Measurements from ENCODE around the gene QPCT. TPM values are rescaled to one million over a fixed set of nuclear protein-coding genes. Genes with fewer than 3 reads are reported as not detected.

The QPCT gene
- total and polyA plus RNA-seq, 2 experiments from 2014 or later: 13.2 TPM

- TF ChIP-seq POLR2AphosphoS5 (IDR thresholded peaks at IDR 0.05; ENCODE audit: low read depth): no peak
- no peak for TF ChIP-seq ZNF331 (CRISPR knock-in tag; IDR thresholded peaks at IDR 0.05; ENCODE audit: low read depth)
- TF ChIP-seq ZNF462 (CRISPR knock-in tag; IDR thresholded peaks at IDR 0.05): no peak
These were observed 55.6 kb downstream of the QPCT start (continued) for GRCh38 chr2:37400041-37400440.

GRCh38 chr2:37402636-37403035, 58.2 kb downstream of the QPCT start:
- Histone ChIP-seq H3K27me3 (ENCODE audit: insufficient read depth) (no peaks in the 10 kb centered on the region), H2AFZ (no peak overlapping the region), H3K4me2 (no peak overlapping the region), H3K79me2 (replicated peaks; ENCODE audit: insufficient read depth) (no peaks in the 10 kb centered on the region), H3K27ac (ENCODE audit: low read depth) (no peak overlapping the region), H3F3A (replicated peaks; ENCODE audit: low read depth) (no peaks in the 10 kb centered on the region), H4K20me1 (replicated peaks; ENCODE audit: insufficient read depth) (no peaks in the 10 kb centered on the region), H3K36me3 (ENCODE audit: insufficient read depth) (no peaks in the 10 kb centered on the region), H3K4me1 (ENCODE audit: insufficient read depth) (no peaks in the 10 kb centered on the region), H3K4me3 (no peak overlapping the region), H3K9me2 (ENCODE audit: insufficient read depth) (no peaks in the 10 kb centered on the region)
- ATAC-seq (no peak), DNase-seq (ENCODE audit: low spot score) (no peak)
- Mint-ChIP-seq H3K9me3 (no peaks in the 10 kb centered on the region), H3K27ac (no peak overlapping the region), H3K36me3 (ENCODE audit: low read depth) (no peaks in the 10 kb centered on the region), H3K4me1 (no peaks in the 10 kb centered on the region), H3K27me3 (ENCODE audit: insufficient read depth, low read depth, poor library complexity) (peaks cover 2% of the 10 kb centered on the region), H3K4me3 (no peak overlapping the region)
- no peak for TF ChIP-seq JUNB (IDR thresholded peaks at IDR 0.05; ENCODE audit: unreplicated experiment)
- TF ChIP-seq CREB1 (CRISPR knock-in tag; IDR thresholded peaks at IDR 0.05; ENCODE audit: low read depth): no peak
- no peak for TF ChIP-seq REST (IDR thresholded peaks at IDR 0.05; ENCODE audit: unreplicated experiment)
- TF ChIP-seq EZH2phosphoT487 (IDR thresholded peaks at IDR 0.05; ENCODE audit: unreplicated experiment): no peak
- no peak for TF ChIP-seq ZNF462 (CRISPR knock-in tag; IDR thresholded peaks at IDR 0.05)

All from GM23338 (cell line).